K562 (cell line): ENCODE data around the gene KCTD19. TPM values are rescaled to one million over a fixed set of nuclear protein-coding genes. Genes with fewer than 3 reads are reported as not detected.

Experiments
- ATAC-seq: fragments of 200-7000 bp; cut with Tn5 transposase; 3 replicates; pipeline ENCODE4 v1.9.1; 2020; ENCODE audit warnings: moderate library complexity
- BruUV-seq: library from RNA; stranded (reverse); fragments of 400-500 nt; replicated peaks from 2 replicates; lab custom pipeline; 2021; lab: Mats Ljungman, UMichigan
- CTCF ChIA-PET: fragments of 300-600 bp; formaldehyde crosslinking; extraction: SDS; loops from one replicate; lab custom pipeline; 2021; ENCODE audit warnings: low intra/inter-chr PET ratio; lab: Yijun Ruan, JAX
- POLR2A ChIA-PET: fragments of 300-600, 350-650 bp; sonication (Branson Sonifier 250); formaldehyde crosslinking; extraction: SDS; loops from one replicate; lab custom pipeline; 2021; ENCODE audit warnings: antibody characterized with exemption, inconsistent platforms; lab: Yijun Ruan, JAX
- DNase-seq, 4 experiments: peaks; one replicate each; pipeline versions ENCODE4 v3.0.0 to v3.0.0-alpha.2; 2011 to 2018; ENCODE audit warnings: low spot score in 3 of 4, mixed read lengths in 3 of 4; ENCODE audit errors: extremely low read depth in 1 of 4
- FAIRE-seq: peaks from 2 replicates; lab custom pipeline; 2011; peaks lifted over from hg19 to GRCh38; lab: Jason Lieb, UNC
- H2AFZ ChIP-seq: 2 replicates; pipeline ENCODE4 v1.6.0; 2011; ENCODE audit warnings: low read depth, low read length, control low read depth, inconsistent platforms
- H3K27ac ChIP-seq: fragments of 200-600 bp; 3 replicates; pipeline ENCODE4 v1.8.0; 2011; ENCODE audit warnings: low read depth, mild to moderate bottlenecking, control low read depth, inconsistent platforms, low read length, moderate library complexity, mixed read lengths; ENCODE audit errors: extremely low read depth
- H3K27me3 ChIP-seq, 2 experiments: fragments of 300-600 bp in 1 of 2; 2 replicates in 1 of 2; 3 replicates in 1 of 2; pipeline versions ENCODE4 v1.6.0 to v1.8.0; 2011; ENCODE audit warnings: inconsistent platforms in 2 of 2, low read length in 2 of 2, mild to moderate bottlenecking in 1 of 2, mixed read lengths in 1 of 2, moderate library complexity in 1 of 2; ENCODE audit not compliant: control insufficient read depth in 2 of 2, insufficient read depth in 2 of 2
- H3K36me3 ChIP-seq: fragments of 300-600 bp; 3 replicates; pipeline ENCODE4 v1.8.0; 2011; ENCODE audit warnings: mild to moderate bottlenecking, low read length, inconsistent platforms; ENCODE audit not compliant: control insufficient read depth, insufficient read depth
- H3K4me1 ChIP-seq, 2 experiments: fragments of 200-600 bp in 1 of 2; replicated peaks in 1 of 2; 2 replicates in 1 of 2; 3 replicates in 1 of 2; pipeline versions ENCODE4 v1.5.1 to v1.8.0; 2011; ENCODE audit warnings: inconsistent platforms in 2 of 2, low read length in 2 of 2, mild to moderate bottlenecking in 1 of 2, mixed read lengths in 1 of 2, moderate library complexity in 1 of 2; ENCODE audit not compliant: control insufficient read depth in 2 of 2, insufficient read depth in 2 of 2
- H3K4me2 ChIP-seq: 2 replicates; pipeline ENCODE4 v1.6.1; 2011; ENCODE audit warnings: low read length, control low read depth, inconsistent platforms, mixed read lengths; ENCODE audit not compliant: insufficient read depth
- H3K4me3 ChIP-seq: fragments of 200-600 bp; sonication (generic), shearing (Covaris generic); 2 replicates; pipeline ENCODE4 v1.5.1; 2016; ENCODE audit warnings: control low read depth, inconsistent platforms
- H3K79me2 ChIP-seq: fragments of 200-600 bp; 3 replicates; pipeline ENCODE4 v1.8.0; 2011; ENCODE audit warnings: low read length, inconsistent platforms; ENCODE audit not compliant: control insufficient read depth, insufficient read depth
- H3K9ac ChIP-seq, 2 experiments: 2 replicates each; pipeline versions ENCODE4 v1.6.0 to v1.6.1; 2011; ENCODE audit warnings: low read depth in 2 of 2, low read length in 2 of 2, control low read depth in 1 of 2, inconsistent platforms in 1 of 2, mild to moderate bottlenecking in 1 of 2, mixed read lengths in 1 of 2; ENCODE audit not compliant: insufficient read depth in 1 of 2
- H3K9me1 ChIP-seq: one replicate; pipeline ENCODE4 v1.6.0; 2011; ENCODE audit warnings: inconsistent platforms, mild to moderate bottlenecking, low read length, moderate library complexity; ENCODE audit not compliant: control insufficient read depth, insufficient read depth
- H3K9me3 ChIP-seq: replicated peaks from 2 replicates; pipeline ENCODE4 v1.5.1; 2011; ENCODE audit warnings: low read depth, low read length, inconsistent platforms; ENCODE audit not compliant: control insufficient read depth, insufficient read depth
- H4K20me1 ChIP-seq: replicated peaks from 2 replicates; pipeline ENCODE4 v1.6.1; 2011; ENCODE audit warnings: low read length, inconsistent platforms, mixed read lengths; ENCODE audit not compliant: control insufficient read depth, insufficient read depth
- CUX1 ChIP-seq: fragments of 200-800 bp; sonication (Bioruptor generic); IDR thresholded peaks from 2 replicates; pipeline ENCODE4 v1.6.1; 2016; ENCODE audit warnings: missing genetic modification characterization, missing compliant biosample characterization
- FOXP4 ChIP-seq: sonication (generic); formaldehyde crosslinking; IDR thresholded peaks from 2 replicates; pipeline ENCODE4 v1.8.0; 2022; ENCODE audit warnings: mild to moderate bottlenecking, missing genetic modification reagents, borderline replicate concordance
- HDAC3 ChIP-seq: fragments of 450-650 bp; IDR thresholded peaks from 2 replicates; pipeline ENCODE4 v1.6.1; 2018; ENCODE audit warnings: borderline replicate concordance, mild to moderate bottlenecking, moderate library complexity; ENCODE audit not compliant: partially characterized antibody
- MYBL2 ChIP-seq, 2 experiments: fragments of 450-650 bp in 1 of 2; sonication (generic) in 1 of 2; formaldehyde crosslinking in 1 of 2; IDR thresholded peaks; 2 replicates each; pipeline versions ENCODE4 v1.6.1 to v1.8.1; 2017 to 2022; ENCODE audit warnings: borderline replicate concordance in 1 of 2, inconsistent platforms in 1 of 2, low read depth in 1 of 2, mild to moderate bottlenecking in 1 of 2, missing genetic modification reagents in 1 of 2, moderate library complexity in 1 of 2
- SIN3A ChIP-seq, 2 experiments: fragments of 150-350 bp in 1 of 2; IDR thresholded peaks; 2 replicates each; pipeline ENCODE4 v1.6.1; 2011 to 2016; ENCODE audit warnings: borderline replicate concordance in 2 of 2, low read depth in 2 of 2, low read length in 2 of 2, mild to moderate bottlenecking in 2 of 2, moderate library complexity in 2 of 2; ENCODE audit not compliant: control insufficient read depth in 1 of 2
- SMAD1 ChIP-seq: fragments of 150-350 bp; IDR thresholded peaks from 2 replicates; pipeline ENCODE4 v1.6.1; 2014; ENCODE audit warnings: low read length, low read depth; ENCODE audit not compliant: partially characterized antibody
- SMAD3 ChIP-seq: fragments of 450-650 bp; formaldehyde crosslinking; conservative IDR thresholded peaks from 2 replicates; pipeline ENCODE4 v1.4.0; 2020; ENCODE audit warnings: mild to moderate bottlenecking
- ZBTB43 ChIP-seq: sonication (generic); formaldehyde crosslinking; IDR thresholded peaks from 2 replicates; pipeline ENCODE4 v1.8.0; 2023; ENCODE audit warnings: mild to moderate bottlenecking, missing genetic modification reagents
- ZBTB8A ChIP-seq: fragments of 450-650 bp; IDR thresholded peaks from 2 replicates; pipeline ENCODE4 v1.6.1; 2018; ENCODE audit warnings: mild to moderate bottlenecking, moderate library complexity; ENCODE audit not compliant: partially characterized antibody
- ZZZ3 ChIP-seq: fragments of 450-650 bp; IDR thresholded peaks from 2 replicates; pipeline ENCODE4 v1.6.1; 2016; ENCODE audit warnings: antibody characterized with exemption, mild to moderate bottlenecking, moderate library complexity
- WGBS: fragments of 100-300 bp; shearing (Covaris generic); methylation state at CpG from one replicate; pipeline ENCODE4 v1.1.6; 2016; ENCODE audit warnings: low coverage, mixed read lengths; ENCODE audit not compliant: insufficient coverage; ENCODE audit errors: missing lambda C conversion rate; 5-methylcytosine and 5-hydroxymethylcytosine counted together
- in situ Hi-C: fragments of 300-500 bp; cut with MboI; formaldehyde crosslinking; loops from 4 replicates; pipeline ENCODE4 v1.15.0; 2018; ENCODE audit warnings: inconsistent platforms, mixed read lengths
- intact Hi-C: fragments of 100-400 bp; cut with micrococcal nuclease; formaldehyde crosslinking; loops from 2 replicates; pipeline ENCODE4 v1.14.2; 2022
- polyA plus RNA-seq, 8 experiments: library from polyadenylated mRNA; depleted of rRNA in 4 of 8; stranded (reverse) in 5 of 8; unstranded in 3 of 8; fragments of >200 nt; fragmentation: Nextera tagmentation in 2 of 8; fragmentation: Illumina TruSeq in 1 of 8; extraction: Ambion mirVana in 2 of 8; extraction: Trizol in 1 of 8; gene quantifications; 2 replicates each; pipeline versions ENCODE4 v1.2.1 to v1.2.3, GENCODE V29; 2011 to 2014; ENCODE audit warnings: inconsistent platforms in 1 of 8, missing spikeins in 1 of 8
- total RNA-seq, 7 experiments: library from RNA; depleted of rRNA in 6 of 7; stranded (reverse); fragments of >200 nt in 6 of 7; fragmentation: Illumina TruSeq in 2 of 7; extraction: Trizol in 2 of 7; gene quantifications; 2 replicates each; pipeline versions ENCODE4 v1.2.1 to v1.2.3, GENCODE V29; 2011 to 2021; ENCODE audit warnings: low replicate concordance in 1 of 7

Gene KCTD19
- total and polyA plus RNA-seq, 9 of the 15 experiments (the other 6 are each of a cell fraction or from before 2014, with no cell fraction given): 0.03 to 0.91 (median 0.22) TPM; not detected in 2

- TF ChIP-seq HDAC3 (no peak), CUX1 (CRISPR knock-in tag) (no peak), ZBTB8A (no peak), SMAD3 (CRISPR knock-in tag) (no peak), SMAD1 (no peak)
These were observed 6.8 kb upstream of the KCTD19 start (continued) for GRCh38 chr16:67333315-67333714.

GRCh38 chr16:67329901-67330300, 3.4 kb upstream of the KCTD19 start:
- Histone ChIP-seq H3K36me3 (no peaks in the 10 kb centered on the region), H3K9ac (no peak overlapping the region), H4K20me1 (no peaks in the 10 kb centered on the region), H3K4me2 (no peak overlapping the region), H2AFZ (no peak overlapping the region), H3K9me3 (no peaks in the 10 kb centered on the region), H3K4me1 (peaks cover 3 to 14% of the 10 kb centered on the region in 2 experiments; a peak in 3 of 5 replicates), H3K27me3 (no peaks in the 10 kb centered on the region), H3K9me1 (no peaks in the 10 kb centered on the region), H3K79me2 (no peaks in the 10 kb centered on the region), H3K27ac (no peak overlapping the region), H3K4me3 (no peak overlapping the region)
- ATAC-seq (no peak), DNase-seq (no peak), FAIRE-seq (no peak)
- ChIA-PET POLR2A (no interaction called here), CTCF (interaction anchor here (1.1 kb wide), 1 partner anchor 51 kb away, joined by 3 read pairs; no protein-coding TSS in a partner anchor)
- WGBS: 9% methylated on average over 5 of the region's 5 CpGs
- no TSS peak for BruUV-seq
- in situ Hi-C loops (no loop called here), intact Hi-C loops (no loop called here)
- TF ChIP-seq SIN3A (IDR thresholded peaks at IDR 0.05; ENCODE audit: borderline replicate concordance in 2 of 2, control insufficient read depth in 1 of 2, low read depth in 2 of 2, low read length in 2 of 2) (no peak), ZBTB43 (CRISPR knock-in tag) (no peak), MYBL2 (IDR thresholded peaks at IDR 0.05; ENCODE audit: low read depth) (no peak), MYBL2 (CRISPR knock-in tag; IDR thresholded peaks at IDR 0.05; ENCODE audit: borderline replicate concordance) (no peak), ZZZ3 (no peak), FOXP4 (CRISPR knock-in tag) (no peak)
